ENCODE results near the gene SLC26A6. TPM values are rescaled to one million over a fixed set of nuclear protein-coding genes. Genes with fewer than 3 reads are reported as not detected.

SLC26A6 gene
- total RNA-seq, 1 experiment from 2014 or later, result 32.1 TPM

DNA sequence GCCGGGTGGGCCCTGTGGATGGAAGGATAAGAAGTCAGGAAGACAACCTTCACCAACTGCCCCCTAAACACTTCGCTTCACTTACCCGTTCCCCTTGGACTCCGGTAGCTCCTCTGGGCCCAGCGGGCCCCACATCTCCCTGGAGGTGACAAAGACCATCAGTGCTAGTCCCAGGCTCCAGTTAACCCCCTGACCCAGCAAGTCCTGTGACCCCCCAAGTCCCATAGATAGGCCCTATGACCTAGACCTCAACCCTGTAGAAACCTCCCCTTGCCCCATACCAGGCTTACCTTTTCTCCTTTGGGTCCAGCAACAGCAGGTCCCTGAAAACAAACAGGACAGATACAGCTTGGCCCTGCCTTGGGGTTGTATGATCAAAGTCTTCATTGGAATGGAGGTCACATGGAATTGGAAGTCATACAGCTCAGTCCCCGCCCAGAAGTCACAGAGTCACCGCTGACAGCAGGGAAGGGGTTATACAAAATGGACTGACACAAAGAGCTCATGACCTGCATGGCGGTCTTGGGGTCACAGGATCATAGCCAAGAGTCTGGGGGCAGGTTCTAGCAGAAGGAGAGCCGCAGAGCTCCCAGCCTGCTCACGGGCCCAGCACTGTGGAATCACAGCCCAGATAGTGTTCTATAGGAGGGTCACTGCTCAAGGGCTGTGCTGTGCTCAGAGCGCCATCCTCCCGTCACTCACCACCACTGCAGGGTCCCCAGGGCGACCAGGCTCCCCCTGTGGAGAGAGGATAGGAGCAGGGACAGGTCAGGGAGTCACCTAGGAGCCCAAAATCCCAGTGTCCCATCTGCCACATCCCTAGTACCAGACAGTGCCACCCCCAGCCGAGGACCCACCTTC is 53.4 kb downstream of the SLC26A6 start:
- DNase-seq (ENCODE audit: low spot score), result no peak

DNA sequence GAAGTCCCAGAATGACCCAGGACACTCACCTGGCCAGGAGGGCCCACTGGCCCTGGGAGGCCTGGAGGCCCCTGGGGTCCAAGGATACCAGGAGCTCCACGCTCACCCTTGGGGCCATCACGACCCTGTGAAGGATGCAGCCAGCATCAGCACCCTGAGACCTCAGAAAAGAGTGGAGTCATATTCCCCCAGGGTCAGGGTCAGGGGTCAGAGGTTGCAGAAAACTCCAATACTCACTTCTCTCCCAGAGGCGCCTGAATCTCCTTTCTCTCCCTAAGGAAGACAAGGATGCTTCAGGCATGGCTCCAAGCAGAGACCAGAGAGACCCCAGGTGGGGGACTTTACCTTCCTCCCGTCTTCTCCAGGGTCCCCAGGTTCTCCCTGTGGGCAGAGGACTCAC is 58.6 kb downstream of the SLC26A6 start:
- DNase-seq (ENCODE audit: low spot score), result no peak

Small RNA genes lying within 50 kb of the gene (small RNA-seq; reads per million reads assigned to genes)
- not detected for gene AC141002.1

Other genes with a start within 250 kb of the SLC26A6 start
- gene PLXNB1, start 205.4 kb downstream of the SLC26A6 start, total RNA-seq (2014; rRNA removed; shearing (Covaris generic)), result 194 and 209 TPM in 2 replicates
- gene CCDC51, start 195.3 kb downstream of the SLC26A6 start, total RNA-seq (2014; rRNA removed; shearing (Covaris generic)), result 19.1 and 24.3 TPM in 2 replicates
- 173 and 180 TPM in 2 replicates for gene TMA7, start 195.2 kb downstream of the SLC26A6 start, total RNA-seq (2014; rRNA removed; shearing (Covaris generic))
- 6.7 and 7.7 TPM in 2 replicates for gene ATRIP, start 188.7 kb downstream of the SLC26A6 start, total RNA-seq (2014; rRNA removed; shearing (Covaris generic))
- gene SHISA5, start 131.3 kb downstream of the SLC26A6 start, total RNA-seq (2014; rRNA removed; shearing (Covaris generic)), result 83.6 and 85.4 TPM in 2 replicates
- 2.0 and 5.0 TPM in 2 replicates for gene PFKFB4, start 78.7 kb downstream of the SLC26A6 start, total RNA-seq (2014; rRNA removed; shearing (Covaris generic))
- not detected in 2 replicates for gene UCN2, start 71.7 kb downstream of the SLC26A6 start, total RNA-seq (2014; rRNA removed; shearing (Covaris generic))
- gene COL7A1, start 40.1 kb downstream of the SLC26A6 start, total RNA-seq (2014; rRNA removed; shearing (Covaris generic)), result 0.10 and 0.31 TPM in 2 replicates
- 210 and 212 TPM in 2 replicates for gene UQCRC1, start 25.8 kb downstream of the SLC26A6 start, total RNA-seq (2014; rRNA removed; shearing (Covaris generic))
- gene TMEM89, start 13.7 kb downstream of the SLC26A6 start, total RNA-seq (2014; rRNA removed; shearing (Covaris generic)), result not detected in 2 replicates
- gene CELSR3, start 27.4 kb upstream of the SLC26A6 start, total RNA-seq (2014; rRNA removed; shearing (Covaris generic)), result 9.9 and 12.5 TPM in 2 replicates
- gene NCKIPSD, start 50.5 kb upstream of the SLC26A6 start, total RNA-seq (2014; rRNA removed; shearing (Covaris generic)), result 33.8 and 42.8 TPM in 2 replicates
- 46.8 and 55.9 TPM in 2 replicates for gene IP6K2, start 81.8 kb upstream of the SLC26A6 start, total RNA-seq (2014; rRNA removed; shearing (Covaris generic))
- 54.9 and 56.2 TPM in 2 replicates for gene PRKAR2A, start 212.4 kb upstream of the SLC26A6 start, total RNA-seq (2014; rRNA removed; shearing (Covaris generic))